Lung microvascular endothelial cell (primary cell): Measurements from ENCODE around the gene RTN4. TPM values are rescaled to one million over a fixed set of nuclear protein-coding genes. Genes with fewer than 3 reads are reported as not detected.

ENCODE experiments used
- DNase-seq, 2 donors: peaks; one replicate each; pipeline versions ENCODE4 v3.0.0 to v3.0.0-alpha.2; 2010; ENCODE audit warnings: low read depth in 2 of 2
- total RNA-seq: library from RNA; depleted of rRNA; stranded (reverse); fragments of >200 nt; gene quantifications from 2 replicates; pipeline ENCODE4 v1.2.1, GENCODE V29; 2014

RTN4 gene
- total RNA-seq, 1 donor from 2014 or later, result 84.5 TPM

DNA sequence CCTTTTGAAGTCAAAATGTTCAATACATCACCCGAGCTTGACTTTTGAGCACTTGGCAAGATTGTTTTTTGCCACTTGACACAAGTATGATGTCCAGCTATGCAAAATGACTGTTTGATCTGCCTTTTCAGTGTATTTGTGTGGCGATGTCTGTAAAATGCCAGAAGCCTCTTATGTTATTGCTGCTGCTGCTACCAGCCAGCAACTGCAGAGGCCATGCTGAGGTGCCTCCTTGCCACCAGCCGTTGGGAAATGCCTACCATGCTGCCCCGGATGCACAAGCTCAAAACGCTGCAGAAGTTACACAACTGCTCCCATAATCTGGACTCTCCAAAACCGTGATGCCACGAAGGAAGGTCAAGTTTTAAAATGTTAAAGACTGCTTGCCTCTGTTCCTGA is 80.3 kb downstream of the RTN4 start:
- DNase-seq, result no peak

- no peak for DNase-seq
Measured at GRCh38 chr2:54969295-54969939, 80.8 kb downstream of the RTN4 start.

DNA sequence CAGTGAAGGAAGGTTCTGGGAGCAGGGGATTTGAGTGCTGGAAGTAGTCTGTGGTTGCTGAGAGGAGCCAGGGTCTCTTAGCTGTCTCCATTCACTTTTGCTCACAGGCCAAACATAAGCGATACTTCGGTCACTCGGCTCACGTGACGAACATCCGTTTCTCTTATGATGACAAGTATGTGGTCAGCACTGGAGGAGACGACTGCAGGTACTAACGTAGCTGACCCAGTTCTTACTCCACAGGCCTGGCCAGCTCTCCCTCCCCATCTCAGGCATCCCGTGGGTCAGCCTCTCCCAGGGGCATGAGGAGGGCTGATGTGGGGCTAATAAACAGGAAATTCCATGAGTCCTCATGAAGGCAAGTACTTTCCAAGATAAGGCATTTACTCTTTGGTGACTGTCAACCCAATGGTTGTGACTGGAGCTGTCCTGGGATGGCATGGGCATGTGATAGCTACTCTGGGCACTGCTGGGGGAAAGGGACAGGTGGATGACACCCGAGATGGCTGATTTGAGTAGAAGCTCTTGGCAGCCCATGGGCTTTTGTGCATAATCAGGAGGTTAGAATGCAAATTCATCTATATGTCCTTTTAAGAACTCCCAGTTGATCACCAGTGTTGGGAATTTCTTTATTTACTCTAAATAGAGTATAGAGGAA is 81.6 kb downstream of the RTN4 start:
- peak in 1 of 2 donors; percentile 30 for DNase-seq

DNA sequence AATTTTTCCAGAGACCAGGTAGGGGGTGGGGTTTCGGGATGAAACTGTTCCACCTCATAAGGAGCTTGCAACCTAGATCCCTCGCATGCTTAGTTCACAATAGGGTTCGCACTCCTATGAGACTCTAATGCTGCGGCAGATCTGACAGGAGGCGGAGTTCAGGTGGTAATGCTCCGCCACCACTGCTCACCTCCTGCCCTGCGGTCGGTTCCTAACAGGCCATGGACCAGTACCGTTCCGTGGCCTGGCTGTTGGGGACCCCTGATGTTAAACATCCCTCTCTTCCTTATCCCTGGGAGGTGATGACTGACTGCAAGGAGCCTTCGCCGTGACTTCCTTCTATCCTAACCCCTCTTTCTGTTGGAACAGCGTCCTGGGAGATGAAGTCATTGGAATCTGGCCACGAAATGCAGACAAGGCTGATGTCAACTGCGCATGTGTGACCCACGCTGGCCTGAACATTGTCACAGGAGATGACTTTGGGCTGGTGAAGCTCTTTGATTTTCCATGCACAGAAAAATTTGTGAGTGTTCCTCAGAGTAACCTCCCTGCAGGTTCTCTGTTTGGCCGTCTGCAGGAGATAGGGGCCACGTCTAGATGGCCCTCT is 82.4 kb downstream of the RTN4 start:
- peak in 1 of 2 donors; percentile 19 for DNase-seq

GRCh38 chr2:54967269-54967668 is 83.0 kb downstream of the RTN4 start:
- DNase-seq, result no peak

DNA sequence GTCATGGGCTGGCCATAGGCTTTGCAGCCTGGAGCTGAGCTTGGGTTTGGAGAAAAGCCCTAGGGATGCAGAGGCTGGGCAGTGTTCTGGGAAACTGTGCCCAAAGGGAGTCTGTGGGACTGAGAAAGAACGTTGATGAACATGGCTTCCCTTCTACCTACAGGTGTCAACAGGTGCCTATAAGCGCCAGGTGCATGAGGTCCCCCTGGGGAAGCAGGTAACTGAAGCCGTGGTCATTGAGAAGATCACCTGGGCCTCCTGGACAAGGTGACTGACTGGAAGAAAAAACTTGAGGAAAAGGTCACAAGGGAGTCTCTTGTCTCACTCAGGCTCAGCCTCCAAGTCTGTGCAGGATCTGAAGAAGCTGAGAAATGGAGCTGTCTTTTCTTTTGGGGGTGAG is 83.4 kb downstream of the RTN4 start:
- no peak for DNase-seq

DNA sequence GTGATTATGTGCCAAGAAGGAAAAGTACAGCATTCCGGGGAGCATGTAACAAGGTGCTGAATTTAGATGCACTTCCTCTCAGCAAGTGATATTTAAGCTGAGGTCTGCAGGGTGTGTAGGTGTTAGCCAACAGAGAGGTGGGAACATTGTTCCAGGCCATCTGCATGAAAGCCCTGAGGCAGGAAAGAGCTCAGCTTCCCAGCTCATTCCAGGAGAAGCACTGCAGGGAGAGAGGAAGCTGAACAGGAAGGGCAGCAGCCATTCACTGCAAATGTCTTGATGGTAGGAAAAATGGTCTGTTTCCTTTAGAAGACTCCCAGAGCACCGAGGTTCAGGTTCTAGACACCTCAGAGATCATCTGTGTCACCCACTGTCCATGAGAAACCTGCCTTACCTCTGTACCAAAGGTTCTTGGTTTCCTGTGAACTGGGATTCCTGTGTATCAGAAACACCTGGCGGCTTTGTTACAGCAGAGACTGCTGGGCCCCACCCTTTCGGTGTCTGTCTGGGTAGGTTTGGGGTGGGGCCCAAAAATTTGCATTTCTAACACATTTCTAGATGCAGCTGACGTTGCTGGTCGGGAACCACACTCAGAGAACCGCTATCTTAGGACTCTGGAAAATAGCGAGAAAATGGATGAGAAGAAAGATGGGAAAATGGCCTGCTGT is 84.0 kb downstream of the RTN4 start:
- DNase-seq, result peak; percentile 61 to 66

GRCh38 chr2:54965425-54965824 is 84.8 kb downstream of the RTN4 start:
- DNase-seq, result peak in 1 of 2 donors; percentile 28

DNA sequence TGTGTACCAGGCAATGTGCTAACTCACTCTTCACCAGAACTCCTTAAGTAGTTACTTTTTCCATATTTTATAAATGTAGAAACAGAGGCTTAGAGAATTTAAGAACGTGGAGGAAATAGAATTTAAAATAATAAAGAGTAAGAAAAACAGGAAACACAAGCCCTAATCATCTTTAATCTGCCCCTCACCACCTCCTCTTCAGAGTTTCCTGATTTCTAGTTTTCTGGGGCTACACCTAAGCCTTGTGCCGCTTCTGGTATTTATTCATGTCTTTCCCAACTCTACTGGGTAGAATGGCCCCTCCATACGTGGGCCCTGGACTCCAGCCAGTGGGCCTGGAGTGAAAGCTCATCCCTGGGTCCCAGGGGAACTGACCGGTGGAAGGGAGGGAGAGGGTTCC is 85.4 kb downstream of the RTN4 start:
- peak in 1 of 2 donors; percentile 19 for DNase-seq

GRCh38 chr2:54964271-54964670 is 86.0 kb downstream of the RTN4 start:
- peak in 1 of 2 donors; percentile 39 for DNase-seq

DNA sequence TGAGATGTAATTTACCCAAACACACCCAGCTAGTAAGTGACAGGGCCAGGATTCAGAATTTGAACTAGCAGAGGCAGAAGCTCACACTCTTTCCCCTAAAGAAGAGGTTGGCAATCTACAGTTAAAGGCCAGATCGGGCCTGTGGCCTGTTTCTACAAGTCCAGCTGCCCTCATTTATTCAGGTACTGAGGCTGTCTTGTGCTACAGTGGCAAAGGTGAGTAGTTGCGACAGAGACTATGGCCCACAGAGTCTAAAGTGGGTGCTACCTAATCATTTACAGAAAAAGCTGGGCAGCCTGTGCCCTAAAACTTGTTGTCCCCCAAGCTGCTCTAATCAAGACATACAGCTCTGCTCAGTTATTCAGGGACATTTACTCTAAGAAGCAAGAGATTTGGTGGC is 86.8 kb downstream of the RTN4 start:
- DNase-seq, result no peak

DNA sequence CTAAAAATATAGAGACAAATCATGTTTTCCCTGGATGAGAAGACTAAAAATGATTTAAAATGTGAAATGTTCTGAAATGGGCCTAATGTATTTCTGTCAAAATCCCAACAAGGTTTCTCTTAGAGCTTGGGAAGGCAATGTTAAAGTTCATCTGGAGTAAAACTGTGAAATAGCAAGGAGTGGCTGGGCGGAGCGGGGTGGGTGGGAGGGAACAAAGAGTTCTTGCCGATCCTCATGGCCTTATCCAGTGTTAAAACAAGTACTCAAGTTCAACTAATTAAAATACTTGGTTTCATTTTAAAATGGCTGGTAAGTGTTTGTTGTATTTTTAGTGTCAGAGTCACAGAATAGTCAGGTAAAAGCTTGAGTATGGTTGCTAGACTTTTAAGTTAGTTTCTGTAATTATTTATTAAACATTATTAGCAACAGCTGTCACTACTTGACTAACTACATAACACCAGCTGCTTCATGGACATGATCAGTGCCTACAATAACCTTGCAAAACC is 87.3 kb downstream of the RTN4 start:
- DNase-seq, result no peak

- DNase-seq, result no peak
Measured at GRCh38 chr2:54962511-54962910, 87.7 kb downstream of the RTN4 start.

GRCh38 chr2:54960164-54960563 is 90.1 kb downstream of the RTN4 start:
- DNase-seq, result no peak

- DNase-seq, result no peak
Measured at GRCh38 chr2:54958717-54959371, 91.4 kb downstream of the RTN4 start.

- DNase-seq, result no peak
Measured at GRCh38 chr2:54957321-54957999, 92.8 kb downstream of the RTN4 start.

- DNase-seq, result no peak
Measured at GRCh38 chr2:54956111-54956627, 94.1 kb downstream of the RTN4 start.

DNA sequence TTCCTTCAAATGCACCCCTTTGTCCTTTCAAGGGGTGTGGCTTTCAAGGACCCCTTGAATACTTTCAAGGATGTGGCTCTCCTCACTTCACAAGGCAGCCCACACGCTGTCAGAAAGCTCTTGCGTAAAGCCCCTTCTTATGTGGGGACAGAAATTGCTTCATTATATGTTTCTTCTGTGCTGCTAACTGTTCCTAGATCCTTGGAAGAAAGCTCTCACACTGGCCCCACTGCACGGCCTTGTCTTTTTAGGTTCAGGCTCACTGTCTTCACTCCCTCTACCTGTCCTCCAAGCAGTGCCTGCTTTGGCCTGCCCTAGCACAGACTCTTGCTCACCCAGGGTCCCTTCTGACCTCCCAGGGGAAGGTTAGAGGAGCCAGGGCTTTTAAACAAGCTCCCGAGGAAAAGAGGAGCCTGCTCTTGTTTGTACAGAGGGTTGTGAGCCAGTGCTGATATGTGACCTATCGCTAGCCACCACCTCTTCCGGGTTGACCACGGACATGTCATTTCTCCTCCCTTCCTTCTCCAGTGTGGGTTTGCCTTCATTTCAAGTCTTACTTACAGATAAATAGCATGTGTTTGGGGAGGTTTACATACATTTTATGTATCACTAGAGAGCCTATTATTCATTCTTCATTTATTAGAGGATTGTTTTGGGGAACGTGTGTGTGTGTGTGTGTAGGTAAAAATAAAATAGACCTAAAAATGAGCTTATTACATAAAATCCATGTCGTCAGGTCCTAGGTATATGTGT is 94.7 kb downstream of the RTN4 start:
- DNase-seq, result peak in 1 of 2 donors; percentile 12

- no peak for DNase-seq
Measured at GRCh38 chr2:54954705-54955357, 95.4 kb downstream of the RTN4 start.

DNA sequence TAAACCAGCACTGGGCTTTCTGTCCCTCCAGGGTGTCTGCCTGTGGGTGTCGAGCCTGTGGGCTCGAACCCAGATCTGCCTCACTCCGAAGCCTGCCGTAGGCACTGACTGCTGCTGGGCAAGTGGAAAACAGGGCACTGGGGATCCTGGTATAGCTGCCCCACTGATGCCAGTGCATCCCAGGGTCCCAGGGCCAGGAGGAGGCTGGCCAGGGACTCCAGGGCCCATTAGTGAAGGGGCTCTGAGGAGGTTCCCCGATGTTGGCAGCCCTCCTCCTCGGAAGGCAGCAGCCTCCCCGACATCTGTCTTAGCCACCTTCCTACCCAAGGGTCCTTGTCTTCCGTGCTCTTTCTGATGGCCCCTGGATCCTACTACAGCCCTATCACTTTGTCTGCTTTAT is 96.1 kb downstream of the RTN4 start:
- DNase-seq, result no peak
